ENCODE measurements around the gene TMPRSS11E. TPM values are rescaled to one million over a fixed set of nuclear protein-coding genes. Genes with fewer than 3 reads are reported as not detected.
A peak's percentile ranks its signal among the peaks of the same experiment; 100 is the strongest.
"Not testable (repeated sequence)": the region's sequence is repeated elsewhere in the genome, so short reads cannot be mapped to it uniquely, and the experiment has no call there.

The TMPRSS11E gene
- polyA plus RNA-seq, 1 experiment = not detected

GRCh38 chr4:68494688-68495087 is 47.4 kb downstream of the TMPRSS11E start:
- H3K27ac ChIP-seq (ENCODE audit: low read depth, low read length) = no peak overlapping the region
- no peak for DNase-seq (ENCODE audit: low read depth, low spot score)
- H3K9me3 ChIP-seq (ENCODE audit: control insufficient read depth, insufficient read depth, low read length) = no peaks in the 10 kb centered on the region
- no peaks in the 10 kb centered on the region for H3K27me3 ChIP-seq (ENCODE audit: control insufficient read depth, insufficient read depth, low read length)
- ChIA-PET CTCF (interaction anchor here (1.2 kb wide), 2 partner anchors 223 to 675 kb away, joined by 5 to 10 read pairs; no protein-coding TSS in a partner anchor), POLR2A (no interaction called here)
- H3K4me3 ChIP-seq (ENCODE audit: low read depth, low read length) = no peak overlapping the region
- TF ChIP-seq CTCF (IDR thresholded peaks at IDR 0.05; ENCODE audit: low read depth, low read length) = no peak

- ChIA-PET POLR2A (no interaction called here), CTCF (interaction anchor here (0.6 to 2.7 kb wide), 36 partner anchors 10 to 1383 kb away, joined by 3 to 55 read pairs (median 4); no protein-coding TSS in a partner anchor)
- Histone ChIP-seq H3K4me3 (ENCODE audit: low read depth, low read length) (no peak overlapping the region), H3K27me3 (ENCODE audit: control insufficient read depth, insufficient read depth, low read length) (no peaks in the 10 kb centered on the region), H3K27ac (ENCODE audit: low read depth, low read length) (no peak overlapping the region), H3K9me3 (ENCODE audit: control insufficient read depth, insufficient read depth, low read length) (no peaks in the 10 kb centered on the region)
- DNase-seq (ENCODE audit: low read depth, low spot score) = peak; percentile 37
- TF ChIP-seq CTCF (IDR thresholded peaks at IDR 0.05; ENCODE audit: low read depth, low read length) = peak; percentile 95
Measured at GRCh38 chr4:68498413-68499007, 51.2 kb downstream of the TMPRSS11E start.

GRCh38 chr4:68499021-68499420 is 51.8 kb downstream of the TMPRSS11E start:
- Histone ChIP-seq H3K27ac (ENCODE audit: low read depth, low read length) (no peak overlapping the region), H3K27me3 (ENCODE audit: control insufficient read depth, insufficient read depth, low read length) (no peaks in the 10 kb centered on the region), H3K9me3 (ENCODE audit: control insufficient read depth, insufficient read depth, low read length) (no peaks in the 10 kb centered on the region), H3K4me3 (ENCODE audit: low read depth, low read length) (no peak overlapping the region)
- POLR2A ChIA-PET = no interaction called here
- CTCF ChIA-PET = interaction anchor here (0.6 to 2.7 kb wide), 21 partner anchors 25 to 1118 kb away, joined by 3 to 55 read pairs (median 4); no protein-coding TSS in a partner anchor
- DNase-seq (ENCODE audit: low read depth, low spot score) = no peak
- TF ChIP-seq CTCF (IDR thresholded peaks at IDR 0.05; ENCODE audit: low read depth, low read length) = no peak

- CTCF ChIA-PET = interaction anchor here (0.8 to 1.5 kb wide), 2 partner anchors 232 to 667 kb away, joined by 5 to 6 read pairs; no protein-coding TSS in a partner anchor
- H3K4me3 ChIP-seq (ENCODE audit: low read depth, low read length); POLR2A ChIA-PET; H3K9me3 ChIP-seq (ENCODE audit: control insufficient read depth, insufficient read depth, low read length); H3K27me3 ChIP-seq (ENCODE audit: control insufficient read depth, insufficient read depth, low read length); DNase-seq (ENCODE audit: low read depth, low spot score); H3K27ac ChIP-seq (ENCODE audit: low read depth, low read length): not testable (repeated sequence)
Measured at GRCh38 chr4:68503462-68503861, 56.2 kb downstream of the TMPRSS11E start.

GRCh38 chr4:68504836-68505235 is 57.6 kb downstream of the TMPRSS11E start:
- H3K9me3 ChIP-seq (ENCODE audit: control insufficient read depth, insufficient read depth, low read length); CTCF ChIA-PET; DNase-seq (ENCODE audit: low read depth, low spot score); H3K27me3 ChIP-seq (ENCODE audit: control insufficient read depth, insufficient read depth, low read length); H3K4me3 ChIP-seq (ENCODE audit: low read depth, low read length); POLR2A ChIA-PET; H3K27ac ChIP-seq (ENCODE audit: low read depth, low read length): not testable (repeated sequence)

- CTCF ChIA-PET; H3K4me3 ChIP-seq (ENCODE audit: low read depth, low read length); H3K27ac ChIP-seq (ENCODE audit: low read depth, low read length); POLR2A ChIA-PET; H3K27me3 ChIP-seq (ENCODE audit: control insufficient read depth, insufficient read depth, low read length); DNase-seq (ENCODE audit: low read depth, low spot score); H3K9me3 ChIP-seq (ENCODE audit: control insufficient read depth, insufficient read depth, low read length): not testable (repeated sequence)
Measured at GRCh38 chr4:68505452-68505851, 58.2 kb downstream of the TMPRSS11E start.

All from AG04450 (cell line).